ENCODE data around the gene HIVEP3.

Gene HIVEP3

DNA sequence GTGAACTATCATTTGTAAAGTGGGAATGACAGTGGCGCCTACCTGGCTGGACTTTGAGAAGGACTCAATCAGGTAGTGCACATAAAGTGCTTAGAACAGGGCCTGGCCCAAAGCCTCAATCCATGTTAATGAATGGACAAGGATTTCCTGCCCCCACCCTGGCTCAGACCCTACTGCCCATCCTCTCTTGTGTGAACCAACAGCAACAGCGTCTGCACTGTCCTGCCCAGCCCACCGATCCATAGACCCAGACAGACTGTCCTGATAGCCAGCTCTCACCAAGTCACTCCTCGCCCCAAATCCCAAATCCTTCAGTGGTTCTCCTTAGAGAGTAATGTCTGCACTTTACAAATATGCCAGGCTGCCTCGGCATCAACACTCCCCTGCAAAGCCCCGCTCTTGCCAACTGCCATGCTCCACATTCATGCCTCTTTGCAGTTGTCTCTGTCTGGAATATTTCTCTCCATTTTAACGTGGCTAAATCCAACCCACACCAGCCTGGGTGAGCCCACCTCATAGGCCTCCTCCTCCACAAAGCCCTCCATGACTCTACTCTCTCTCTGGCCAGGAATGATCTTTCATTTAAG is 276.7 kb downstream of the HIVEP3 start:
- TF ChIP-seq NFIC (IDR thresholded peaks at IDR 0.05) (no peak), EP300 (IDR thresholded peaks at IDR 0.05; ENCODE audit: borderline replicate concordance) (no peak), EGR1 (IDR thresholded peaks at IDR 0.05) (no peak)
- TF ChIP-seq, protein P1, sequence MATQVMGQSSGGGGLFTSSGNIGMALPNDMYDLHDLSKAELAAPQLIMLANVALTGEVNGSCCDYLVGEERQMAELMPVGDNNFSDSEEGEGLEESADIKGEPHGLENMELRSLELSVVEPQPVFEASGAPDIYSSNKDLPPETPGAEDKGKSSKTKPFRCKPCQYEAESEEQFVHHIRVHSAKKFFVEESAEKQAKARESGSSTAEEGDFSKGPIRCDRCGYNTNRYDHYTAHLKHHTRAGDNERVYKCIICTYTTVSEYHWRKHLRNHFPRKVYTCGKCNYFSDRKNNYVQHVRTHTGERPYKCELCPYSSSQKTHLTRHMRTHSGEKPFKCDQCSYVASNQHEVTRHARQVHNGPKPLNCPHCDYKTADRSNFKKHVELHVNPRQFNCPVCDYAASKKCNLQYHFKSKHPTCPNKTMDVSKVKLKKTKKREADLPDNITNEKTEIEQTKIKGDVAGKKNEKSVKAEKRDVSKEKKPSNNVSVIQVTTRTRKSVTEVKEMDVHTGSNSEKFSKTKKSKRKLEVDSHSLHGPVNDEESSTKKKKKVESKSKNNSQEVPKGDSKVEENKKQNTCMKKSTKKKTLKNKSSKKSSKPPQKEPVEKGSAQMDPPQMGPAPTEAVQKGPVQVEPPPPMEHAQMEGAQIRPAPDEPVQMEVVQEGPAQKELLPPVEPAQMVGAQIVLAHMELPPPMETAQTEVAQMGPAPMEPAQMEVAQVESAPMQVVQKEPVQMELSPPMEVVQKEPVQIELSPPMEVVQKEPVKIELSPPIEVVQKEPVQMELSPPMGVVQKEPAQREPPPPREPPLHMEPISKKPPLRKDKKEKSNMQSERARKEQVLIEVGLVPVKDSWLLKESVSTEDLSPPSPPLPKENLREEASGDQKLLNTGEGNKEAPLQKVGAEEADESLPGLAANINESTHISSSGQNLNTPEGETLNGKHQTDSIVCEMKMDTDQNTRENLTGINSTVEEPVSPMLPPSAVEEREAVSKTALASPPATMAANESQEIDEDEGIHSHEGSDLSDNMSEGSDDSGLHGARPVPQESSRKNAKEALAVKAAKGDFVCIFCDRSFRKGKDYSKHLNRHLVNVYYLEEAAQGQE (IDR thresholded peaks at IDR 0.05; ENCODE audit: low read depth), result no peak

GRCh38 chr1:41641475-41641814 is 277.3 kb downstream of the HIVEP3 start:
- TF ChIP-seq EP300 (IDR thresholded peaks at IDR 0.05; ENCODE audit: borderline replicate concordance), result no peak
- TF ChIP-seq RAD21 (IDR thresholded peaks at IDR 0.05; ENCODE audit: low read depth), result no peak
- TF ChIP-seq, protein P2, sequence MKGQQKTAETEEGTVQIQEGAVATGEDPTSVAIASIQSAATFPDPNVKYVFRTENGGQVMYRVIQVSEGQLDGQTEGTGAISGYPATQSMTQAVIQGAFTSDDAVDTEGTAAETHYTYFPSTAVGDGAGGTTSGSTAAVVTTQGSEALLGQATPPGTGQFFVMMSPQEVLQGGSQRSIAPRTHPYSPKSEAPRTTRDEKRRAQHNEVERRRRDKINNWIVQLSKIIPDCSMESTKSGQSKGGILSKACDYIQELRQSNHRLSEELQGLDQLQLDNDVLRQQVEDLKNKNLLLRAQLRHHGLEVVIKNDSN (IDR thresholded peaks at IDR 0.05), result no peak
- TF ChIP-seq TEAD4 (IDR thresholded peaks at IDR 0.05), result no peak
- TF ChIP-seq TCF12 (IDR thresholded peaks at IDR 0.05; ENCODE audit: low read depth), result no peak
- TF ChIP-seq, protein P1 (IDR thresholded peaks at IDR 0.05; ENCODE audit: low read depth), result no peak

GRCh38 chr1:41640756-41641474 is 277.8 kb downstream of the HIVEP3 start:
- TF ChIP-seq, protein P2 (IDR thresholded peaks at IDR 0.05), result no peak
- TF ChIP-seq TAF1 (IDR thresholded peaks at IDR 0.05; ENCODE audit: low read depth), result no peak
- TF ChIP-seq EP300 (IDR thresholded peaks at IDR 0.05; ENCODE audit: borderline replicate concordance), result no peak
- TF ChIP-seq TEAD4 (IDR thresholded peaks at IDR 0.05), result no peak
- no peak for TF ChIP-seq ZBTB7A (IDR thresholded peaks at IDR 0.05; ENCODE audit: low read depth)
- no peak for TF ChIP-seq TCF12 (IDR thresholded peaks at IDR 0.05; ENCODE audit: low read depth)
- TF ChIP-seq NFIC (IDR thresholded peaks at IDR 0.05), result no peak
- TF ChIP-seq YY1 (IDR thresholded peaks at IDR 0.05; ENCODE audit: low read depth), result no peak
- no peak for TF ChIP-seq FOXM1 (IDR thresholded peaks at IDR 0.05; ENCODE audit: borderline replicate concordance, low read depth)
- TF ChIP-seq RAD21 (IDR thresholded peaks at IDR 0.05; ENCODE audit: low read depth), result no peak
- no peak for TF ChIP-seq CEBPB (IDR thresholded peaks at IDR 0.05)
- TF ChIP-seq, protein P1 (IDR thresholded peaks at IDR 0.05; ENCODE audit: low read depth), result no peak
- TF ChIP-seq EGR1 (IDR thresholded peaks at IDR 0.05), result no peak
- no peak for TF ChIP-seq CREB1 (IDR thresholded peaks at IDR 0.05; ENCODE audit: low read depth)

GRCh38 chr1:41640141-41640751 is 278.5 kb downstream of the HIVEP3 start:
- TF ChIP-seq ZBTB7A (IDR thresholded peaks at IDR 0.05; ENCODE audit: low read depth), result no peak
- TF ChIP-seq RAD21 (IDR thresholded peaks at IDR 0.05; ENCODE audit: low read depth), result no peak
- TF ChIP-seq TCF12 (IDR thresholded peaks at IDR 0.05; ENCODE audit: low read depth), result no peak
- no peak for TF ChIP-seq EP300 (IDR thresholded peaks at IDR 0.05; ENCODE audit: borderline replicate concordance)
- TF ChIP-seq, protein P2 (IDR thresholded peaks at IDR 0.05), result no peak
- TF ChIP-seq CEBPB (IDR thresholded peaks at IDR 0.05), result no peak
- TF ChIP-seq YY1 (IDR thresholded peaks at IDR 0.05; ENCODE audit: low read depth), result no peak
- TF ChIP-seq, protein P3, sequence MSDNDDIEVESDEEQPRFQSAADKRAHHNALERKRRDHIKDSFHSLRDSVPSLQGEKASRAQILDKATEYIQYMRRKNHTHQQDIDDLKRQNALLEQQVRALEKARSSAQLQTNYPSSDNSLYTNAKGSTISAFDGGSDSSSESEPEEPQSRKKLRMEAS (IDR thresholded peaks at IDR 0.05), result no peak
- TF ChIP-seq FOXM1 (IDR thresholded peaks at IDR 0.05; ENCODE audit: borderline replicate concordance, low read depth), result no peak
- TF ChIP-seq EGR1 (IDR thresholded peaks at IDR 0.05), result no peak
